HG02981 (cell line): ENCODE results near the gene SHE.

Source experiments
- ATAC-seq: cut with Tn5 transposase; IDR thresholded peaks from one replicate; pipeline ENCODE4 v1.9.1; 2021; ENCODE audit warnings: mild to moderate bottlenecking, moderate library complexity; ENCODE audit not compliant: unreplicated experiment

Gene SHE

DNA sequence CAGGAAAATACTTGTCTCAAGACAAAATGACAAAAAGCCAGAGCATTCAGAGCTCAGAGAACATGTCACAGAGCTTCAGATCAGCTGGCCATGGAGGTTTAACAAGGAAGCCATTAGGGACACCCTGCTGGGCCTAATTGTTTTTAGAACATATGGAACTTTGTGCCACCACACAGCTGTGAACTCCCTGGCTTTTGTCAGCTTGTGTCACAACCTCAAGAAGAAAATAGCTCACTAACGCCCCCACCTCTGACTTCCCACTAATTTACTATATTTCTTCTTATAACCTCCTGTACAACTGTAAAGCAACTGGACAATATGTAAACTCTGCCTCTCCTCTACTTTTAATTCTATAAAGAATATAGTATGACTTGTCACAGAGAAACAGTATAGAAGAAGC, 21.2 kb downstream of the SHE start:
- no peak for ATAC-seq

DNA sequence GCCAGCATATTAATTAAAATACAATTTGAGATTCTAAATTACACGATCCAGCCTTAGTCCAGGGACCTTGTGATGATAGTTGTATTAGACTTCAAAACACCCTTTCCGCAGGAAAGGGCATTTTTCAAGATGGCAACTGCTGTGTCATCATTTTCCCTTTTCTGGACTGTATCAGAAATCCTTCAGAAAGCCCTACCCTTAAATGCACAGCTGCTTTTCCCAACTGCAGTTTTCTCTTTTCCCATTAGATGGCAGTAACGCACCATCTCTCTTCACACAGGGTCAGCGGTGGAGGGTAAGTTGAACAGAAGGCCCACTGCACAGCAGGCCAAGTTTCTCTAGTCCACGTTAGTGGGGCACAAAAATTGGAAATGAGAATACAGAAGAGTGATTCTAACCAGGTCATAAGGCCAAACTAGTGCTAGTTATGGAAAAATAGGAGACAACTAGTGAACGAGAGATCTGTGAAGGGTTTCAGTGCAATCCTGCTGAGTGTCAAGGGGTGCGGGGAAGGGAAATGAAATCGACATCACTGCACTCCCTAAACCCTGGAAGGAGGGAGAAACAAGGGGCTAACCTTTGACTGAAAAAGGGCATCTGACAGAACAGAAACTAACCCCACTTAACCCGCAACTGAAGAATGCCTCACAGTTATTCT, 22.3 kb downstream of the SHE start:
- no peak for ATAC-seq

GRCh38 chr1:154478639-154479038, 23.6 kb downstream of the SHE start:
- ATAC-seq, result no peak

GRCh38 chr1:154478013-154478412, 24.2 kb downstream of the SHE start:
- no peak for ATAC-seq

DNA sequence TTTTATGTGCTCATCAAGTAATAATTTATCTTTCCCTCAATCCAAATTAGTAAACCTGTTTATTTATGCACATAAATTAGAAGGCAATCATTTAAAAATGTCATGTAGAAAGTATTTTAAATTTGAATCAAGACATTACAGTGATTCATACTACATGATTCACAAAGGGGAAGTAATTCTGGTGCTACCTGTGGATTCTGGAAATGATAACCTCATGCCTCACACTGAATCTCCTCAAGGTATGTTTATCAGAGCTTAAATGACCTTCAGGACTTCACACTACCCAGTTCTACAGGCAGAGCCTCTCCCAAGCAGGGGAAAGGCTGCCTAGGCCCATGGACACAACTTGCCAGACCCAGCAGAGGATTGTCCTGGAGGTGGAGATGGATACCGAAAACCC, 25.4 kb downstream of the SHE start:
- no peak for ATAC-seq

DNA sequence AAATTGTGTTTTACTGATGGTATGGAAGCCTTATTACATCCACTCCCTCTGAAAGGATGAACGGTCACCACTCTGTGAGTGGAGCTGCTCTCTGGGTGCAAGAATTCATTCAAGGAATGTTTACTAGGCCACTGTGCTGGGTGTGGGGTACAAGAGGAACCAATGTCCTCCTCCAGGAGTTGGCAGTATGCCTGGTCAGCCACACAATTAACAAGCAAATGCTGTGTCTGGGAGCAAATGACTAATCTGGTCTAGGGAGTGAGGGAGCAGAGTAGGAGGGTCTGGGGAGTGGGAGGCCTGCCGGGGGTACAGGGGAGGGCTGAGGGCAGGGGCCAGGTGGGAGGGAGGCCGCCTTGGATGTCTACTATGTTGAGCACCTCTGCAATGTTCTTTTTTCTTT, 27.4 kb downstream of the SHE start:
- no peak for ATAC-seq

GRCh38 chr1:154471304-154471703, 30.9 kb downstream of the SHE start:
- ATAC-seq, result no peak

DNA sequence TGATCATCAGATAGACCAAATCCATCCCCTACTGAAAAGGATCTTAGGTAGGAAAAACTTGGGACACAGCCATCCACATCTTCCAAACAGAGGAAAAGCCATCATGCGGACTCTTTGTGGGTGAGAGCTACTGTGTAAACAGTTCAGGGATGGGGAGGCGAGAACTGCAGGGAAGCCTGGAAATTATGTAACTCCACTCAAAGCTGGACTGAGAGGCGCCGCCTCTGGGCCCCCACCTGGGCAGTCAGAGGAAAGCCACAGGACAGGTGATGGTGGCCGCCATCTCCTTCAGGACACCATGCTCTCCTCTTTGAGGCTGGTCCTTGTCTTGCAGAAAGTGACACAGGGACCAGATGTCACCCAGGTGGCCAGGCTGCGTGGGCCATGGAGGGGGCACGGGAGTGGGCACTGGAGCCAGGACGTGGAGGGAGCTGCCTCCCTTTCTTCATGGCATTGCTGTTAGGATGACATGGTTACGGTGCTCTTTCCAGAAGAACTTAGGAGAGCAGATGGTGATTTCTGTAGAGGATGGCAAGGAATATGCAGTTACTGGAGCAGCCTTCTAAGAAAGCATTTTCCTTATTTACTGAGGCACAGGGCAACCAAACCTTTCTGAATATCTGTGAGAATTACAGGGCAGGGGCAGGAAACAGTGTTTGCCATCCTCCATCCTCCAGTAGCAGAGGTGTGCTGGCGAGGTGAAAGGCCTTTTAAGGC, 32.2 kb downstream of the SHE start:
- no peak for ATAC-seq

DNA sequence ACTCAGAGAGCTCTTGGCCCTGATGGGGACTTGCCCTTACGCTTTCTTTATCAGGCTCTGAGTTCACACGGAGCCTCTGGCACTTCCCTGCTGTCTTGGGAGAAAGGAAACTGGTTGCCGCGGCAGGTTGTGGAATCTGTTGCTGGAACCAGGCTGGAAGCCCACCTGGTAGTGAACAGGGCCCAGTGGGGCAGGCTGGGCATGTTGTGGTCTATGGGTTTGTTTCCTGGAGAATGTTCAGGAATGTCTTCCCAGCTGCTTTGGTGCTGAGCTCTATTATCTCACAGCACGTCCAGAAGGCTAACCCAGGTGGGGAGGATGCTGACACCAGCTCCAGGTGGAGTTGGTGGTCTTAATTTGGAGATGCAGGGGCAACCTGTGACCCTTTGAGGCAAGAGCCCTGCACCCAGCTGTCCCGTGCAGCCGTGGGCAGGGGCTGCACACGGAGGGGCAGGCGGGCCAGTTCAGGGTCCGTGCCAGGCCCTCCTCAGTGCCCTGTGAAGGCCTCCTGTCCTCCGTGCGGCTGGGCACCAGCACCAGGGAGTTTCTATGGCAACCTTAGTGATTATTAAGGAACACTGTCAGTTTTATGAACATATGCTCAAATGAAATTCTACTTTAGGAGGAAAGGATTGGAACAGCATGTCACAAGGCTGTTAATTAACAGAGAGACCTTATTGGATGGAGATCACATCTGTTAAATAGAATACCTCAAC, 33.5 kb downstream of the SHE start:
- no peak for ATAC-seq

DNA sequence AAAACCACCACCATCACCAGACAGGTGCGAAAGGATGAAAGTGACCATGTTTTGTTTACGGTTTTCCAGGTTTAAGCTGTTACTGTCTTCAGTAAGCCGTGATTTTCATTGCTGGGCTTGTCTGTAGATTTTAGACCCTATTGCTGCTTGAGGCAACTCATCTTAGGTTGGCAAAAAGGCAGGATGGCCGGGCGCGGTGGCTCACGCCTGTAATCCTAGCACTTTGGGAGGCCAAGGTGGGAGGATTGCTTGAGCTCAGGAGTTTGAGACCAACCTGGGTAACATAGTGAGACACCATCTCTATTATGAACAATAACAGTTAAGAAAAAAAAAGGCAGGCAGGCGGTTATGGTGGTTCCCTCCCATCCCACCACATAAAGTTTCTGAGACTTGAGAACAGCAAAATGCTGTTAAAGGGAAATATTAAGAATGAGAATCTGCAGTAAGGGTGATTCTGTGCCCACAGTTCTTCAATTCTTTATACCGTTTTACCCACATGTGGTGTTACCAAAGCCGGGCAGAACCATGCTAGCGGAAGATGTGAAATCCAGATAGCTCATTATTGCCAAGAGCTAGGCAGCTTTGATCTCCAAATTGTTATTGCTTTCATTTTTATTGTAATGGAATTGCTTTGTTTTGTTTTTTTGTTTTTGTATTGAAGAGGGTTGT, 34.6 kb downstream of the SHE start:
- no peak for ATAC-seq

DNA sequence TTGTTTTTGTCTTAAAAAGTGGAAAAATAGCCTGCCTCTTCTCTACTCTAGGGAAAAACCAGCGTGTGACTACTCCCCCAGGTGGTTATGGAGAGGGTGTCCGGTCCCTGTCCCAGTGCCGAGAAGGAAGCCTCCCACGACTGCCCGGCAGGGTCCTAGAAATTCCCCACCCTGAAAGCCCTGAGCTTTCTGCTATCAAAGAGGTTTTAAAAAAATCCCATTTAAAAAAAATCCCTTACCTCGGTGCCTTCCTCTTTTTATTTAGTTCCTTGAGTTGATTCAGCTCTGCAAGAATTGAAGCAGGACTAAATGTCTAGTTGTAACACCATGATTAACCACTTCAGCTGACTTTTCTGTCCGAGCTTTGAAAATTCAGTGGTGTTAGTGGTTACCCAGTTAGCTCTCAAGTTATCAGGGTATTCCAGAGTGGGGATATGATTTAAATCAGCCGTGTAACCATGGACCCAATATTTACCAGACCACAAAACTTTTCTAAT, 35.2 kb downstream of the SHE start:
- no peak for ATAC-seq

- ATAC-seq, result no peak
Measured at GRCh38 chr1:154466206-154466605, 36.0 kb downstream of the SHE start.

DNA sequence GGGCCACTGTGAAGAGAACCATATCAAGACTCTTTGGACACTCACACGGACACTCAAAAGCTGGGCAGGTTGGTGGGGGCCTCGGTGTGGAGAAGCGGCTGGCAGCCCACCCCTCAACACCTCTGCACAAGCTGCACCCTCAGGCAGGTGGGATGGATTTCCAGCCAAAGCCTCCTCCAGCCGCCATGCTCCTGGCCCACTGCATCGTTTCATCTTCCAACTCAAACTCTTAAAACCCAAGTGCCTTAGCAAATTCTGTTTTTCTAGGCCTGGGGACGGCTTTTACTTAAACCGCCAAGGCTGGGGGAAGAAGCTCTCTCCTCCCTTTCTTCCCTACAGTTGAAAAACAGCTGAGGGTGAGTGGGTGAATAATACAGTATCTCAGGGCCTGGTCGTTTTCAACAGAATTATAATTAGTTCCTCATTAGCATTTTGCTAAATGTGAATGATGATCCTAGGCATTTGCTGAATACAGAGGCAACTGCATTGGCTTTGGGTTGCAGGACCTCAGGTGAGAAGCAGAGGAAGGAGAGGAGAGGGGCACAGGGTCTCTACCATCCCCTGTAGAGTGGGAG, 36.5 kb downstream of the SHE start:
- ATAC-seq, result no peak

DNA sequence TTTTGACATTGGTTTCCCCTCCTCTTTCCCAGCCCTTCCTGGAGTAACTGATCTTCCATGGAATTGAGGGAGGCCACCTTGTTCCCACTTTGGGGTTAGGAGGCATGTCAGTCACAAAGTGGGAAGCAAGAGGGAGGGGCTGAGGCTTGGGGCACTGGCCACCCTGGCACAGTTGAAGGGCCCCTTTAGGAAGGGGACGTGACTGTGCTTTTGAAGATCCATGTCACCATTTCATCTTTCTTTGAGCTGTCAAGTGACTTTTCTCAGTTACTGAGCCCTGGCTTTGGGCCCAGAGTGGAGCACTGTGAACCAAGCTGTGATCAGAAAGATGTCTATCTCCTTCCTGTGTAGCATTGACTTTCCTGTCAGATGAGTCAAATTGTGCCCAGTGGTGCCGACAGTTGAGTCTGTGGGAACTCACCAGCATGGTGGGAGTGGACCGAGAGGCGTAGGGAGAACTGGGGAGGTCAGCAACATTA, 38.7 kb downstream of the SHE start:
- no peak for ATAC-seq

DNA sequence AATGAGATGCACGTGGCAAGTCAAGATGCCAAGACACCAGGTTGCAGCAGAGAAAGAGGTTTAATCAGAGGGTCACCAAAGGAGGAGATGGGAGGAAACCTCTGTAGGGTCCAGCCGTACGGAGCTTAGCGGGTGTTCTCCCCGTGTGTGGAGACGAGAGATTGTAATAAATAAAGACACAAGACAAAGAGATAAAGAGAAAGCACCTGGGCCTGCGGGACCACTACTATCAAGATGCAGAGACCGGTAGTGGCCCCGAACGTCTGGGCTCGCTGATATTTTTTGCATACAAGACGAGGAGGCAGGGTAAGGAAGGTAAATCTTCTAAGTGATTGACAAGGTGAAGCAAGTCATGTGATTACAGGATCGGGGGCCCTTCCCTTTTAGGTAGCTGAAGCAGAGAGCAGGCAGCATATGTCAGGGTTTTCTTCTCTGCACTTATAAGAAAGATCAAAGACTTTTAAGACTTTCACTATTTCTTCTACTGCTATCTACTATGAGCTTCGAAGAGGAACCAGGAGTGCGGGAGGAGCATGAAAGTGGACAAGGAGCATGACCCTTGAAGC, 41.4 kb downstream of the SHE start:
- no peak for ATAC-seq

DNA sequence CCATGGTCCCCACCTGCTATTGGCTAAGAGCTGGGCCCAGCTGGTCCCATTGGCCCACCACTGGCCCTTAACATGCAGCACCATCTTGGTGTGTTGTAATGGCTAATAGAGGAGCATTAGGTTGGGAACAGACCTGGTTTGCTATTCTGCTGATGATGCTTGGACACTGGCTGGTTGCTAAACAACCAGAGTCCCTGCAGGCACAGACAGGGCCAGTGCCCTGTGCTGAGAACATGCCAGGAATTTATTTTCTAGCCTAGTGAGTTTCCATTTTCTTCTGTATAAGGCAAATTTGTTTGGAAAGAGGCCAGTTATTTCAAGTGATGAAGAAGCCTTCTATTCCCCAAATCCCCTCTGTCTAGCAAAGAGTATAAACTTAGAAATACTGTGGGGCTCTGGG, 43.1 kb downstream of the SHE start:
- no peak for ATAC-seq

DNA sequence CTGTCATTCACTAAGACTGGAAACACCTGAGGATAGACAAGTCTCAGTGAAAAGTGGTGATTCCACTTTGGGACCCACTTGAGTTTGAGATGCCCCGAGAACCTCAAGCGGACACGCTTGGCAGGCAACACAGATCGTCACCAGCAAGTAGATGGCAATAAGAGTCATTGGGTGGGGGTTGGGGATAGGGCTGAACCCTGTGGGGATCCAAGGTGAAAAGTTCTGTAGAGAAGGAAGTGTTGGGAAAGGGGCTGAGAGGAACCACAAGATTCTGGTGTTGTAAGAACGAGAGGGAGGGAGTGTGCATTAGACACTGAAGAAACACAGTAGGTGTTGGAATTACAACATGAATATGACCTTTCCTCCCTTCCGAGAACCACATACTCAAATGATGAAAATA, 45.6 kb downstream of the SHE start:
- no peak for ATAC-seq

DNA sequence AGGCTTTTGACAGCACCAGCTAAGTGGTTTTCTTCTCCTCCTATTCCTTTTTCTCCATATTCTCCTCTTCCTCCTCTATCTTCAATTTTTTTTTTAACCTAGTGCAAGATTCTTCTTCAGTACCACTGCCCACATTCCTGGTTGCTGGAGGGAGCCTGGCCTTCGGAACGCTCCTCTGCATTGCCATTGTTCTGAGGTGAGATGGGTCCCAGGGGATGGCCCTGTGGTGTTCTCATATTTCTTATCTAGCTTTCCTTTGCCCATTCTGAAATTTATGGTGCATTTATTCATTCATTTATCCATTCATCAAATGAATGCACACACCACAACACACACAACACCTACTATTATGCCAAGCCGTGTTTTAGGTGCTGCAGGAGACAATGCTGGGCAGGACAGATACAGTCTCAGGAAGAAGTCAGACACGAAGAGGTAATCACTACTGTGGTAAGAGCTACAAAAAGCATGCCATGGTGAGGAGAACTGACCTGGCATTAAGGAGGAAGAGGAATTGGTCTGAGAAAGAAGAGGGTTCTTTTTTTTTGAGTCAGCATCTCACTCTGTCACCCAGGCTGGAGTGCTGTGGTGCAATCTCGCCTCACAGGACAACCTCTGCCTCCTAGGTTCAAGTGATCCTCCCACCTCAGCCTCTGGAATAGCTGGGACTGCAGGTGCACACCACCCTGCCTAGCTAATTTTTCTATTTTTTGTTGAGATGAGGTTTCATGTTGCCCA, 47.7 kb downstream of the SHE start:
- no peak for ATAC-seq

- no peak for ATAC-seq
Measured at GRCh38 chr1:154453574-154454352, 48.4 kb downstream of the SHE start.
